ENCODE measurements around the gene NOB1.

- no peak for TF ChIP-seq CTCF (IDR thresholded peaks at IDR 0.05)
- TF ChIP-seq POLR2A (IDR thresholded peaks at IDR 0.05; ENCODE audit: low read depth), result no peak
- TF ChIP-seq POLR2AphosphoS5 (IDR thresholded peaks at IDR 0.05), result no peak
- TF ChIP-seq EP300 (IDR thresholded peaks at IDR 0.05), result no peak
Measured at GRCh38 chr16:69784586-69784985, 29.9 kb upstream of the NOB1 start.

Measured in esophagus muscularis mucosa (tissue), 4 donors.